NCI-H524 (cell line): ENCODE results near the gene C11orf91.
"Not testable (repeated sequence)": the region's sequence is repeated elsewhere in the genome, so short reads cannot be mapped to it uniquely, and the experiment has no call there.

Source experiments
- DNase-seq, 2 experiments: peaks; one replicate each; lab custom pipeline; 2025; lab: John Stamatoyannopoulos, UW

The C11orf91 gene, protein sequence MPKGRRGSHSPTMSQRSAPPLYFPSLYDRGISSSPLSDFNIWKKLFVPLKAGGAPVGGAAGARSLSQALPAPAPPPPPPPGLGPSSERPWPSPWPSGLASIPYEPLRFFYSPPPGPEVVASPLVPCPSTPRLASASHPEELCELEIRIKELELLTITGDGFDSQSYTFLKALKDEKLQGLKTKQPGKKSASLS

DNA sequence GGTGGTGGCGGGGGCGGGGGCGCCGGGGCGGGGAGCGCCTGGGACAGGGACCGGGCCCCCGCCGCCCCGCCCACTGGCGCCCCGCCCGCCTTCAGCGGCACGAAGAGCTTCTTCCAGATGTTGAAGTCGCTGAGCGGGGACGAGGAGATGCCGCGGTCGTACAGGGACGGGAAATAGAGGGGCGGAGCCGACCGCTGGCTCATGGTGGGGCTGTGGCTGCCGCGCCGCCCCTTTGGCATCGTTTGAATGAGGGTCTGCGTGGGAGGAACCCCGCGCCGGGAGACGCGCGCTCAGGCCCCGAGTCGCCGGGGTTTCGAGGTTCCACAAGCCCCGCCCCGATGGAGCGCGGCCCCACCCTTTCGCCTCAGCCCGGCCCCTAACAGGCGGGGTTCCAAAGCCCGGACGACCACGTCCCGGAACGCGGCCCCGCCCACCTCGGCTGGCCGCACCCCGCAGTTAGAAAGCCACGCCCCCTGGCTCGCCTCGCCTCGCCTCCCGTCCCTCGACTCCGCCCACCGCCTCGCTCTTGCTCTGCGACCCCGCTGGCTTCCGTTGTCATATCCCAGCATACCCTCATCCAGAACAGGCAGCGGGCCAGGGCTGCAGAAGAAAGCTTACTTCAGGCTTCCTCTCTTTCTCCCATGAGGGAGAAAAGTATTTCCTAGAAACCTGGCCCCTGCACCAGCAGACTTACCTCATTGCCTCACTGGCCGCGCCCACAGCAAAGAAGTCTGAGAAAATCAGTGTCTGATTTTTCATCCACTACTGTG is at the start of gene C11orf91:
Gene C11orf91 (minus strand): TSS at position 325 of the 770 bp plus-strand sequence. CDS start 86 bp downstream, at position 239.
- DNase-seq: peak; percentile 72 to 89

- no peak for DNase-seq
Observed at GRCh38 chr11:33747979-33748378, 47.4 kb upstream of the C11orf91 start.

- no peak for DNase-seq
Observed at GRCh38 chr11:33743291-33743690, 42.7 kb upstream of the C11orf91 start.

- DNase-seq: peak in 1 of 2 experiments; percentile 20
Observed at GRCh38 chr11:33742249-33742851, 41.7 kb upstream of the C11orf91 start.

DNA sequence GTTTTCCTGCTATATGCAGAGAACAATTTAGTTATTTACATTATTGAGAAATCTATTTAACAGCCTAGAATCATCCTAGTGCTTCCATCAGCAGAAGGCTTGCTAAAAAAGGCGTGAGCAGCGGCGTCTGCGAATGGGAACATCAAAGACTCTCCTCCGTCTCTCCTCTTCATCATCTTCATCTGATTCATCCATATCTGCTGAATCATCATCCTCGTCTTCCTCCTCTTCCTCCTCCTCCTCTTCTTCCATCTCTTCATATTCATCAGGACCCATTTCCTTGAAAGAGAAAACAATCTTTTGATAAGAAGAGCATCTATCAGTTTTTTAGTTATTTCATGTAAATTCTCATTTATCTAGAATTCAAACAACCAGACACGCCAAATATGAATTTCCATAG is 41.2 kb upstream of the C11orf91 start:
- DNase-seq: no peak

DNA sequence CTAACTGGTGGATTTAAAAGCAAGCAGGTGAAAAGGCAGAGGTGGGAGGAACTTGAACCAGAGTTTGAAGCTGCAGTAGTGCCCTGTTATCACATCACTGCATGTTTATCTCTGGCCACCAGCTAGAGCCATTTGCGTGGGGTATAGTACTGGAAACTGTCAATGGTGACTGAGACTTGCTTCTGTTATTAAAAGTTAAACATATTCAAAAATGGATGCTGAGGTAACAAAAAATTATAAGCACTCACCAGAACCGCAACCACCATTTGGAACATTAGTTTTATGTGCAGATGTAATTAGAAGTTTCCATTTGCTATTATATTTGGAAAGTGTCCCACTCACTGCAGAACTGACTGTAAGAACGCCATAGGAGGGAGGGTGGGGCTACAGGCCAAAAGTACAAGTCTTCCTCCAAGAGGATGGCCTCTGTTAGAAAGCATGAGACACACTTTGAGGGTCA is 36.8 kb upstream of the C11orf91 start:
- DNase-seq: no peak

GRCh38 chr11:33736148-33736812 is 35.7 kb upstream of the C11orf91 start, which contains the start of gene CD59:
TSS of gene CD59 (minus strand) at chr11:33736423. CDS start at chr11:33722445, 13,978 bp downstream.
- peak; percentile 58 to 71 for DNase-seq

GRCh38 chr11:33735271-33736147 is 34.9 kb upstream of the C11orf91 start:
- peak in 1 of 2 experiments; percentile 45 for DNase-seq

DNA sequence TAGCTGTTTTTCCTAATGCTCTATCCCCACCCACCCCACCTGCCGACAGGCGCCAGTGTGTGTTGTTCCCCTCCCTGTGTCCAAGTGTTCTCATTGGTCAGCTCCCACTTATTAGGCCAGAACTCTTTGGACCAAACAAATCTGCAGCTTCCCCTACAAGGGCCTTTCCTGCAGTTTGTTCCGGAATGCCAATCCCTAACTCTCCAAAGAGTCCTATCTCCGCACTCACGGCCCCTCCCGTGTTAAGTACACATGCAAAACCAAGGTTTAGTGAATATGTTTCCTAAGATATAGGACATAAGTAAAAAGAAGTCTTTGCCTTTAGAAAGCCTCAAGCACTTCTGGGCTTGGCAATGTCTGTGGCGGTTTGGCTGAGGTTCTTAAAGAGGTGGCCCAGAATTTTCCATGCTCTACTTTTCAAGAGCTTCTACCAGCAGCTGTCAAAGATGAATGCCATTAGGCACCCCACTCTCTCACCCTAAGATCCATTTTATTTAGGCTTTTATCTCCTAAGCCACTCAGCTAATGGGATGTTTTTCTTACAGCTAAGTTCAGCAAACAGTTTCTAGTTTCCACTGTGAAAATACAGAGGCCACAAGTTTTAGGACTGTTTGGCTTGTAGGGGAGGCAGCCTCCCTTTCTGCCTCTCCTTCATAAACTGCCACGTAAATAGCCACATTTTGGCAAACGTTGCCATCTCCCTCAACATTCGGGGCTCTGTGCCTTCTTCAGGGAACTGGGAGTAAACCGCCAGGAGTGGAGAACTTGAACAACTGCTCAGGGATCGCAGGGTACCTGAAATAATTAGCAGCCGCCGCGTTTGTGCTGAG is 34.0 kb upstream of the C11orf91 start:
- DNase-seq: no peak

GRCh38 chr11:33733980-33734379 is 33.4 kb upstream of the C11orf91 start:
- no peak for DNase-seq

GRCh38 chr11:33731723-33732531 is 31.3 kb upstream of the C11orf91 start:
- no peak for DNase-seq

DNA sequence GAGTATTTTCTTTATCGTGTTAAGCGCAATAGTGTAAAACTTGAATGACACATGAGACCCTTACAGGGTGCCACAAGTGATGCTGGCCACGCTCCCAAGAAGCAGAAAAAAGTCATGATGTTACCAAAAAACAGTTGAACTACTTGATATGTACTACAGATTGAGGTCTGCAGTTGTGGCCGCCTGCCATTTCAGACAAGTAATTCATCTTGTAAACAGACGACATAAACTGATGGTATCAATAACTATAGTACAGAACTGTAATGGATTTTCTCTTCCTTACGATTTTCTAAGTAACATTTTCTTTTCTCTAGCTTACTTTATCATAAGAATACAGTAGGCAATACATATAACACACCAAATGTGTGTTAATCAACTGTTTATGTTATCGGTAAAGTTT is 30.1 kb upstream of the C11orf91 start:
- DNase-seq: no peak

DNA sequence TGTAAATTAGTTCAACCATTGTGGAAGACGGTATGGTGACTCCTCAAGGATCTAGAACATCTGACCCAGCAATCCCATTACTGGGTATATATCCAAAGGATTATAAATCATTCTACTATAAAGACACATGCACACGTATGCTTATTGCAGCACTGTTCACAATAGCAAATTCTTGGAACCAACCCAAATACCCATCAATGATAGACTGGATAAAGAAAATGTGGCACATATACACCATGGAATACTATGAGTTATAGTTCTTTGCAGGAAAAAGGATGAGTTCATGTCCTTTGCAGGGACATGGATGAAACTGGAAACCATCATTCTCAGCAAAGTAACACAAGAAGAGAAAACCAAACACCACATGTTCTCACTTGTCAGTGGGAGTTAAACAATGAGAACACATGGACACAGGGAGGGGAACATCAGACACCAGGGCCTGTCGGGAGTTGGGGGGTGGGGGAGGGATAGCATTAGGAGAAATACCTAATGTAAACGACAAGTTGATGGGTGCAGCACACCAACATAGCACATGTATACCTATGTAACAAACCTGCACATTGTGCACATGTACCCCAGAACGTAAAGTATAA is 28.5 kb upstream of the C11orf91 start:
- not testable (repeated sequence) for DNase-seq

DNA sequence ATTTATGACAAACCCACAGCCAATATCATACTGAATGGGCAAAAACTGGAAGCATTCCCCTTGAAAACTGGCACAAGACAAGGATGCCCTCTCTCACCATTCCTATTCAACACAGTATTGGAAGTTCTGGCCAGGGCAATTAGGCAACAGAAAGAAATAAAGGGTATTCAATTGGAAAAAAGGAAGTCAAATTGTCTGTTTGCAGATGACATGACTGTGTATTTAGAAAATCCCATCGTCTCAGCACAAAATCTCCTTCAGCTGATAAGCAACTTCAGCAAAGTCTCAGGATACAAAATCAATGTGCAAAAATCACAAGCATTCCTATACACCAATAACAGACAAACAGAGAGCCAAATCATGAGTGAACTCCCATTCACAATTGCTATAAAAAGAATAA is 26.9 kb upstream of the C11orf91 start:
- DNase-seq: not testable (repeated sequence)

DNA sequence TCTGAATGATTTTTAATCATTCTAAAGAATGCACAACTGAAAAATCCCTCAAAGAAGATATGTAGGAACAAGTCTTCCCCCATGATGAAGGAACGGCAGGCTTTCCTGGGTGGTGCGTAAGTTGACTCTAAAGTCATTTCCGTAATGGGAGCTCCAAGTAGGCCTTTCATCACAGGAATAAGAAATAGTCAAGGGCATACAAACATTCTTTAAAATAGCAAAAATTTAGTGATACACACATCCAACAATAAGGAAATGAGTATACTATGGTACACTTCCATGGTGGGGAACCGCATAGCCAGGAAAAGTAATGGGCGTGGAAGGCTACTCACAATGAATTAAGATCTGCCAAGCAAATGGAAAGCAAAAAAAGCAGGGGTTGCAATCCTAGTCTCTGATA is 24.9 kb upstream of the C11orf91 start:
- no peak for DNase-seq

DNA sequence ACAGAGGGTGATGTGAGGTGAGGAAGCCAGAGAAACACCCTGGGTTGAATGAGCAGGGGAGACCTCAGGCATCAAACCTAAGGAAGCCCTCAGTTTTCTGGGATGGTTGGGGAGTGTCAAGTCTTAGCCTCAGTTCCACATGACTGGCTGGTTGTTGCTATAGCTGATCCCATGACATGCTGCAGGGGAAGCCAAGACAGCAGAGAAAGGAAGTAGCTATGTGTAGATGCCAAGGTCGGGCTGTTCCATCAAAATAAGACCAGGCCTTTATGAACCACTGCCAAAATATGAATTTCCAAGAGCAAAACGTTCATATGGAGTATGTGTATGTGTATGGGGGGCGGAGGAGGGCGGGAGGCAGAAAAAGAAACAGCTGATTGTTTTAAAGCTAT is 24.0 kb upstream of the C11orf91 start:
- DNase-seq: no peak

GRCh38 chr11:33723238-33723881 is 22.7 kb upstream of the C11orf91 start:
- DNase-seq: peak in 1 of 2 experiments; percentile 25

DNA sequence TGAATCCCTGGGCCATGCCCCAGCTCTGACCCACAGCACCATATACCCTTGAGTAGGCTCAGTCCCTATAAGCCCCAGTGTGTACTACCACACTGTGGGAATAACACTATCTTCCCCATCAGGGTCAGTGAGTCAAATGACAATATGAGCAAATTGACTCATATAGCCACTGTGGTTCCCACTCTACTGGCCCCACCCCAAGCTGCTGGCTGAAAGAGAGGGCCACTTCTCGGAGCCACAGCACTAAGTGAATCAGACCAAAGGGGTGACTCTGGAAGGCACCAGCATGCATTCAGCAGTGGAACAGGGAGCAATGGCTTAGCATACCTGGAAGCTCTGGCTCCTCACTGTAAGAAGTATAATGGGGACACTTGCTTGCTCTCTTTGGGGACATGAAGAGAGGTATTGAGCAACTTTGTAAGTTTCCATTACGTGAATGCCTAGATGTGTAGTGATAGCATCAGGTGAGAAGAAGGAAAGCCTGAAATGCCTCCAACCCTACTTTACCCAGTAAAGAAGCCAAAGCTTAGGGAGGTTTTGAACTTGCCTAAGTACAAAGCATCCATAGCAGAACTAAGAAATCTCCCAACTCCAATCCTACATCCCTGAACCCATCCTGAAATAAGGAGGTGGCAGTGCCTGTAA is 22.1 kb upstream of the C11orf91 start:
- no peak for DNase-seq
